ENCODE data around the gene RAI14. TPM values are rescaled to one million over a fixed set of nuclear protein-coding genes. Genes with fewer than 3 reads are reported as not detected.
"Not testable (repeated sequence)": the region's sequence is repeated elsewhere in the genome, so short reads cannot be mapped to it uniquely, and the experiment has no call there.

Gene RAI14
- total RNA-seq, 4 donors from 2014 or later, result 1.1 to 3.6 (median 1.7) TPM

DNA sequence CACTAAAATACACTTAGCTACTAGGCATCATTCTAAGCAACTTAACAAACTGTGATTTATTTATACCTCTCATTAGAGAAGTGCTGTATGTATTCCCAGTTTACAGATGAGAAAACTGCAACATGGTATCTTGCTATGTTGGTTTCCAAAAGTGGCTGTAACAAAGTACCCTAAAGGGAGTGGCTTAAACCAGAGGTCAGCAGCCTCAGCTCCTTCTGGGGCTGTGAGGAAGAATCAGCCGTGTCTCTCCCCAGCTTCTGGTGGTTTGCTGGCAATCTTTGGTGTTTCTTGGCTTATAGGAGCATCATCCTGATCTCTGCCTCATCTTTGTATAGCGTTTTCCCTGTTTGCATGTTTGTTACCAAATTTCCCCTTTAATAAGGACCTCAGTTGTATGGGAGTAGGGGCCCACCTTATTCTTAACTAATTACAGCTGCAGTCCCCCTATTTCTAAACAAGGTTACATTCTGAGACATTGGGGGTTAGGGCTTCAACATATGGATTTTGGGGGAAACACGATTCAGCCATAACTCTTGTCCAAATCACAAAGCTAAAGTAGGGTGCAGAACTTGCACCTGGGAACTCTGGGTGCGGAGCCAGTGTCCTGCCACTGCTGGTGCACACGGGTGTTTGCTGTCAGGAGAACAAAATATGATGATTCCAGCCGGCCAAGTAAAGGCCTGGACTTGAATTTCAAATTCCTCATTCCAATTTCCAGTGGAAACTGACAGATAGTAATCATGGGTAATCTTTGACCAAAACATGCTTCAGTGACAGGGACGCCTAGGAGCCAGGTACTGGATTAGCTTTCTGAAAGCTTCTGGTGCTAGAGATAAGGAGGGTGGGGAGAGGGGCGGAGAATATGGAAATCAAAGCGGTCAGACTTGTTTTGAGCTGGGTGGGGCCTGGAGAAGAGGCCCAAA lies 43.3 kb downstream of the RAI14 start:
- Histone ChIP-seq H3K4me1 (no peaks in the 10 kb centered on the region), H3K36me3 (no peaks in the 10 kb centered on the region), H3K27me3 (no peaks in the 10 kb centered on the region), H3K27ac (no peak overlapping the region), H3K9me3 (no peaks in the 10 kb centered on the region), H3K4me3 (no peak overlapping the region)
- intact Hi-C loops (cut with DNase I; ENCODE audit: low total_unique reads), result no loop called here
- ATAC-seq (no peak), DNase-seq (no peak)
- in situ Hi-C loops (cut with MboI; ENCODE audit: low sequenced_read_pairs in 4 of 4), result no loop called here
- TF ChIP-seq, protein P1, sequence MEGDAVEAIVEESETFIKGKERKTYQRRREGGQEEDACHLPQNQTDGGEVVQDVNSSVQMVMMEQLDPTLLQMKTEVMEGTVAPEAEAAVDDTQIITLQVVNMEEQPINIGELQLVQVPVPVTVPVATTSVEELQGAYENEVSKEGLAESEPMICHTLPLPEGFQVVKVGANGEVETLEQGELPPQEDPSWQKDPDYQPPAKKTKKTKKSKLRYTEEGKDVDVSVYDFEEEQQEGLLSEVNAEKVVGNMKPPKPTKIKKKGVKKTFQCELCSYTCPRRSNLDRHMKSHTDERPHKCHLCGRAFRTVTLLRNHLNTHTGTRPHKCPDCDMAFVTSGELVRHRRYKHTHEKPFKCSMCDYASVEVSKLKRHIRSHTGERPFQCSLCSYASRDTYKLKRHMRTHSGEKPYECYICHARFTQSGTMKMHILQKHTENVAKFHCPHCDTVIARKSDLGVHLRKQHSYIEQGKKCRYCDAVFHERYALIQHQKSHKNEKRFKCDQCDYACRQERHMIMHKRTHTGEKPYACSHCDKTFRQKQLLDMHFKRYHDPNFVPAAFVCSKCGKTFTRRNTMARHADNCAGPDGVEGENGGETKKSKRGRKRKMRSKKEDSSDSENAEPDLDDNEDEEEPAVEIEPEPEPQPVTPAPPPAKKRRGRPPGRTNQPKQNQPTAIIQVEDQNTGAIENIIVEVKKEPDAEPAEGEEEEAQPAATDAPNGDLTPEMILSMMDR (IDR thresholded peaks at IDR 0.05 in 4 of 5, conservative IDR thresholded peaks at IDR 0.05 in 1 of 5), result no peak
- TF ChIP-seq POLR2A (IDR thresholded peaks at IDR 0.05), result no peak

DNA sequence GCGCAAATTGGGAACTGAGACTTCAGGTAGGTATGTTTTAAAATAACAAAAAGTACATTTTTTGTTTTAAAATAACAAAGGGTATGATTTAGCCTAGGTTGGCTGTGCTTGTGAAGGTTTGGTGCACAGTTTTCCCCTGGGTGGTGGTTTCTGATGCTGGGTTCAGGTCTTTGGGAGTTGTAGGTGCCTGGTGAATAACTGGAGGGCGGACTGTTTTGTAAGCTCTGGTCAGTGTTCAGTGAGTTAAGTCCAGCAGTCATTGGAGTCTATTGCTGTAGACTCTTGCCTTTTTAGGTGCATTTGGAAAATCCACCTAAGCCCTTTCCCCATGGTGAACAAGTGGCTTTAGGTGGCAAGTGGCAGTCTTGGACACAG lies 43.9 kb downstream of the RAI14 start:
- intact Hi-C loops (cut with DNase I; ENCODE audit: low total_unique reads) (no loop called here), in situ Hi-C loops (cut with MboI; ENCODE audit: low sequenced_read_pairs in 4 of 4) (no loop called here)
- Histone ChIP-seq H3K36me3 (no peaks in the 10 kb centered on the region), H3K9me3 (no peaks in the 10 kb centered on the region), H3K27ac (no peak overlapping the region), H3K4me3 (no peak overlapping the region), H3K27me3 (no peaks in the 10 kb centered on the region), H3K4me1 (no peaks in the 10 kb centered on the region)
- DNase-seq, result no peak
- no peak for ATAC-seq
- TF ChIP-seq, protein P1 (IDR thresholded peaks at IDR 0.05 in 4 of 5, conservative IDR thresholded peaks at IDR 0.05 in 1 of 5), result no peak
- no peak for TF ChIP-seq POLR2A (IDR thresholded peaks at IDR 0.05)

DNA sequence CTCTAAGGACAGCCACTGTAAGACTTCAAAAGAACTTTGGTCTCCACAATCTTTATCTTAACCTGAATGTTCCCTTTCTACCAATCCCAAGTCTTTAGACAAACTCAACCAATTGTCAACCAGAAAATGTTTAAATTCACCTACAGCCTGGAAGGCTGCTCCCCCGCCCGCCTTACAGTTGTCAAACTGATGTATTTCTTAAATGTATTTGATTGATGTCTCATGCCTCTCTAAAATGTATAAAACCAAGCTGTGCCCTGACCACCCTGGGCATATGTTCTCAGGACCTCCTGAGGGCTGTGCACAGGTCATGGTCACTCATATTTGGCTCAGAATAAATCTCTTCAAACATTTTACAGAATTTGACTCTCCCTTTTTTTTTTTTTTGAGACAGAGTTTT lies 45.3 kb downstream of the RAI14 start:
- in situ Hi-C loops (cut with MboI; ENCODE audit: low sequenced_read_pairs in 4 of 4); H3K9me3 ChIP-seq; intact Hi-C loops (cut with DNase I; ENCODE audit: low total_unique reads); ATAC-seq; DNase-seq; H3K4me1 ChIP-seq; H3K4me3 ChIP-seq; H3K27me3 ChIP-seq; H3K27ac ChIP-seq; H3K36me3 ChIP-seq: not testable (repeated sequence)

DNA sequence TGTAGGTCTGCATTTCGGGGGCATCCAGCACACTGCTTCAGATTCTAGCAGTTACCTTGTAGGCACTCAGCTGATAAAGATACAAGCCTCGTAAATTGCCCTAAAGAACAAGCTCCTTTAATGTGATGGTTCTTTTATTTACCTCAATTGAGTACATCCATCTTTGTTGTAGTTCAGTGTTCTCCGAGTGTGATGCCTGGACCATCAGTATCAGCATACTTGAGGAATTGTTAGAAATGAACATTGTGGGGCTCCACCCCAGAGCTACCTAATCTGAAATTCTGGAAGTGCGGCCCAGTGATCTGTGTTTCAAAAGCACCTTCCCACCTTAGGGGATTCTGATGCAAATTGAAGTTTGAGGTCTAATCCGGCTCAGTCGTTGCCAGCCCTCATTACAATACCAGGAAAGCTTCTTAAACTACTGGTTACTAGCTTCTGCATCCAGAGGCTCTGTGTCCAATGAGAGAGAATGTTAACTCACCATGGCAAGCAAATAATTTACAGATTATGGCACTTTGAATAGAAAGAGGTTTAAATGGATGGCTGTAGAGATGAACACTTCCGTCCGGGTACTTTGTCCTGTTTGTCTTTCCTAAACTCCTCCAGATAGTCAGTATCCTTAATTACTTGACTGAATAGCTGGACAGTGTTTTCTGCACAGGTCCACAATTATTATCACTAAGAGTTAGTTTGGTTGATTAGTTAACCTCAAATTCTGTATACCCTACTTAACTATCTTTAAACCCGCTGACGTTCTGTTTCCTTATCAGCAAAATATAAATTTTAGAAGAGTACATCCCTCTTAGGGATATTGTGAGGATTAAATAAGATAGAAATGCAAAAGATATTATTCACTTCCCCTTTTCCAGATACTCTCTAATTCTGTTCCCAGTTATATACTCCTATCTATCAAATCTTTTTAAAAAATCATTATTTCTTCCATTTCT lies 47.9 kb downstream of the RAI14 start:
- H3K36me3 ChIP-seq, result no peaks in the 10 kb centered on the region
- H3K27me3 ChIP-seq, result no peaks in the 10 kb centered on the region
- ATAC-seq, result no peak
- no peak overlapping the region for H3K27ac ChIP-seq
- TF ChIP-seq POLR2A (IDR thresholded peaks at IDR 0.05), result no peak
- TF ChIP-seq, protein P1 (IDR thresholded peaks at IDR 0.05 in 4 of 5, conservative IDR thresholded peaks at IDR 0.05 in 1 of 5), result no peak
- in situ Hi-C loops (cut with MboI; ENCODE audit: low sequenced_read_pairs in 4 of 4), result no loop called here
- no peak for DNase-seq
- intact Hi-C loops (cut with DNase I; ENCODE audit: low total_unique reads), result no loop called here
- H3K4me3 ChIP-seq, result no peak overlapping the region
- H3K4me1 ChIP-seq, result no peaks in the 10 kb centered on the region
- no peaks in the 10 kb centered on the region for H3K9me3 ChIP-seq

DNA sequence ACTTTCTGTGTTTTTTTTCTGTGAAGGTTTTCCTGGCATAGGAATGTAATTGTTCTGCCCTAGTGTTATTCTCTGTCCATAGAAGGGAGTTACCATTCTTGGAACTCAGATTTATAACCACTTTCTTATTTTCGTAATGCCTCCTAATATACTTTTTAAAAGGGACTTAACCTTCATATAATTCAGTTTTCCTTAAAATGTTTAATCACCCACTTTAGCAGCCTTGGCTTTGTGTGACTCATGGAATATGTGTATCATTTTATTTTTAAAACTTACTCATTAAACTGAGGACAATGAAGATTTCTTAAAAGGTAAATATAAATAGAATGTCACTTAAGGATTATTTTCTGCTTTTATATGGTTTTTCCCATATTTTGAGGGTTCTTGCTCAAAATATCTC lies 50.0 kb downstream of the RAI14 start:
- ATAC-seq (no peak), DNase-seq (no peak)
- no peaks in the 10 kb centered on the region for H3K9me3 ChIP-seq
- no peaks in the 10 kb centered on the region for H3K4me1 ChIP-seq
- intact Hi-C loops (cut with DNase I; ENCODE audit: low total_unique reads) (no loop called here), in situ Hi-C loops (cut with MboI; ENCODE audit: low sequenced_read_pairs in 4 of 4) (no loop called here)
- TF ChIP-seq POLR2A (IDR thresholded peaks at IDR 0.05), result no peak
- TF ChIP-seq, protein P1 (IDR thresholded peaks at IDR 0.05 in 4 of 5, conservative IDR thresholded peaks at IDR 0.05 in 1 of 5), result no peak
- no peak overlapping the region for H3K27ac ChIP-seq
- no peaks in the 10 kb centered on the region for H3K27me3 ChIP-seq
- H3K36me3 ChIP-seq, result no peaks in the 10 kb centered on the region
- no peak overlapping the region for H3K4me3 ChIP-seq
